Osteoblast (primary cell): Measurements from ENCODE around the gene TPPP2. TPM values are rescaled to one million over a fixed set of nuclear protein-coding genes. Genes with fewer than 3 reads are reported as not detected.

ENCODE experiments used
- DNase-seq: peaks from one replicate; pipeline ENCODE4 v3.0.0; 2011; ENCODE audit warnings: low spot score, mixed read lengths; ENCODE audit not compliant: insufficient read length; ENCODE audit errors: missing footprints
- H2AFZ ChIP-seq: 2 replicates; pipeline ENCODE4 v1.6.0; 2011; ENCODE audit warnings: mild to moderate bottlenecking, low read length
- H3K27ac ChIP-seq: 2 replicates; pipeline ENCODE4 v1.5.1; 2011; ENCODE audit warnings: mild to moderate bottlenecking, low read depth, low read length, moderate library complexity
- H3K27me3 ChIP-seq: 2 replicates; pipeline ENCODE4 v1.6.0; 2012; ENCODE audit warnings: mild to moderate bottlenecking, control low read depth, inconsistent platforms, low read length, moderate library complexity; ENCODE audit not compliant: insufficient read depth
- H3K36me3 ChIP-seq: 2 replicates; pipeline ENCODE4 v1.5.1; 2011; ENCODE audit warnings: mild to moderate bottlenecking, low read length, control low read depth, moderate library complexity; ENCODE audit not compliant: insufficient read depth
- H3K4me1 ChIP-seq: 2 replicates; pipeline ENCODE4 v1.5.1; 2011; ENCODE audit warnings: mild to moderate bottlenecking, low read length, control low read depth, moderate library complexity; ENCODE audit not compliant: insufficient read depth
- H3K4me2 ChIP-seq: 2 replicates; pipeline ENCODE4 v1.6.0; 2011; ENCODE audit warnings: mild to moderate bottlenecking, low read length; ENCODE audit not compliant: insufficient read depth
- H3K4me3 ChIP-seq: fragments of 200-600 bp; sonication (generic); 3 replicates; pipeline ENCODE4 v1.5.1; 2012; ENCODE audit warnings: mild to moderate bottlenecking, low read length, inconsistent platforms; ENCODE audit not compliant: insufficient read depth
- H3K79me2 ChIP-seq: 2 replicates; pipeline ENCODE4 v1.6.0; 2012; ENCODE audit warnings: mild to moderate bottlenecking, low read length, control low read depth, inconsistent platforms; ENCODE audit not compliant: insufficient read depth
- H3K9me3 ChIP-seq: 2 replicates; pipeline ENCODE4 v1.5.1; 2011; ENCODE audit warnings: low read depth, low read length, control low read depth
- H4K20me1 ChIP-seq: 2 replicates; pipeline ENCODE4 v1.6.0; 2012; ENCODE audit warnings: mild to moderate bottlenecking, low read length, control low read depth; ENCODE audit not compliant: insufficient read depth
- total RNA-seq: library from RNA; depleted of rRNA; stranded (reverse); fragments of >200 nt; gene quantifications from 2 replicates; pipeline ENCODE4 v1.2.3, GENCODE V29; 2012
- TF ChIP-seq, protein P1 (sequence below): IDR thresholded peaks from 2 replicates; pipeline ENCODE4 v1.5.1; 2011; ENCODE audit warnings: mild to moderate bottlenecking, low read depth, low read length, moderate library complexity; ENCODE audit errors: extremely low read depth

Gene TPPP2
- total RNA-seq, 1 donor: not detected

DNA sequence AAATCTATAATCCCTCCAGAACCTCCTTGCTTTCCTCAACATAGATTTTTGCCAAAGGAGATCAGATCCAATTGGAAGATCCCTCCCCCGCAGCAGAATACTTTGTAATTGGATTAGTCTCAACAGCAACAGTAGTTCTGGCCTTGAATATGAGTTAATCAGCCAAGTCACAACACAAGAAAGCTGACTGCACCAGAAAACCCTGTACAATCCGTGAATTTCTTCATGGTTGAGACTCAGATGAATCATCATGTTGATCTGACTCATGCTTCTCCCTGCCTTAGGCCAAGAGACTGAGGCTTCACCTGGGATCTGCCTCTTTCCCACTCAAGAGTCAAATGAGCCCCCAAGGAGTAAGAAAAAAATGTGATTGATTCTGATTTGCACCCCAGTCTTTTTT lies 43.2 kb upstream of the TPPP2 start:
- Histone ChIP-seq H3K4me2 (peak overlapping the region; percentile 47), H3K4me3 (no peak overlapping the region), H3K27ac (peak overlapping the region; percentile 40)

DNA sequence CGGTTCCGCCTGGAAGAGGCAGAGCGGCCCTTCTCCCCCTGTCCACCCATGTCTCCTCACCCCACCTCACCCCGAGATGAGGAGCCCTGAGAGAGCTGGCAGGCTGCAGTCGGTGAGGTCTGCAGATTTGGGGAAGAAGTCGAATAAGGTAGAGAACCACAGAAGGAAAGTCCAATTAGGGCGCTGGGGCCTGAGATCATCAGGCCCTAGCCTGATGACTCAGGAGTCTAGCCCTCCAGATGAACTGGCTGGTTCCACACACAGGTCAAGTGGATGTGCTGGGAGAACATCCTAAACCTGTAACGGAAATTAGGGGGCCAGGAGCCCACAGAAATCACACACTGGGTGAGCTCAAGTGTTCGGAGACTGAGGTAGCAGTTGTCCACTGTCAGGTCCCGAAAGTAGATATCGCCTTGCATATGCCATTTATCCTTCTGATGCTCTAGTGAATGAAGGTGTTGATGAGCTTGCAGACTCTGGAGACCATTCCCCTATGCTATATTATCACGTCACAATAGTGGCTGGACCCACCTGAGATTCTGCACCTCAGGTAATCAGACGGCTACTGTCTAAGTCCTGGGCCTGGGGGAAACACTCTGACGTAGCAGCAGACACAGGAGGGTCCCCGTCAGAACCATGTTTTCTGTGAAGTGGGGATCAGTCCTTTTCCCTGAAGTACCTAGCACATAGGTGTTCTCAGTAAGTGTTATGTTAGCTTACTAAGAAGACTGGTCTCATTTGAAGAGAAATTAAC lies 41.1 kb upstream of the TPPP2 start:
- peak overlapping the region; percentile 49 for H3K27ac ChIP-seq
- peaks cover 21% of the 10 kb centered on the region for H3K79me2 ChIP-seq
- H3K36me3 ChIP-seq: peaks cover 20% of the 10 kb centered on the region
- DNase-seq: no peak
- H3K4me3 ChIP-seq: peak overlapping the region; percentile 23
- TF ChIP-seq, protein P1, sequence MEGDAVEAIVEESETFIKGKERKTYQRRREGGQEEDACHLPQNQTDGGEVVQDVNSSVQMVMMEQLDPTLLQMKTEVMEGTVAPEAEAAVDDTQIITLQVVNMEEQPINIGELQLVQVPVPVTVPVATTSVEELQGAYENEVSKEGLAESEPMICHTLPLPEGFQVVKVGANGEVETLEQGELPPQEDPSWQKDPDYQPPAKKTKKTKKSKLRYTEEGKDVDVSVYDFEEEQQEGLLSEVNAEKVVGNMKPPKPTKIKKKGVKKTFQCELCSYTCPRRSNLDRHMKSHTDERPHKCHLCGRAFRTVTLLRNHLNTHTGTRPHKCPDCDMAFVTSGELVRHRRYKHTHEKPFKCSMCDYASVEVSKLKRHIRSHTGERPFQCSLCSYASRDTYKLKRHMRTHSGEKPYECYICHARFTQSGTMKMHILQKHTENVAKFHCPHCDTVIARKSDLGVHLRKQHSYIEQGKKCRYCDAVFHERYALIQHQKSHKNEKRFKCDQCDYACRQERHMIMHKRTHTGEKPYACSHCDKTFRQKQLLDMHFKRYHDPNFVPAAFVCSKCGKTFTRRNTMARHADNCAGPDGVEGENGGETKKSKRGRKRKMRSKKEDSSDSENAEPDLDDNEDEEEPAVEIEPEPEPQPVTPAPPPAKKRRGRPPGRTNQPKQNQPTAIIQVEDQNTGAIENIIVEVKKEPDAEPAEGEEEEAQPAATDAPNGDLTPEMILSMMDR: no peak
- H3K9me3 ChIP-seq: no peaks in the 10 kb centered on the region
- peaks cover 8% of the 10 kb centered on the region for H4K20me1 ChIP-seq
- H3K4me2 ChIP-seq: peak overlapping the region; percentile 96
- no peaks in the 10 kb centered on the region for H3K27me3 ChIP-seq
- H3K4me1 ChIP-seq: peaks cover 30% of the 10 kb centered on the region
- H2AFZ ChIP-seq: peak overlapping the region; percentile 10

More for the DNA sequence above, 43.2 kb upstream of the TPPP2 start:
- Histone ChIP-seq H3K79me2 (peaks cover 16% of the 10 kb centered on the region), H3K36me3 (peaks cover under 1% of the 10 kb centered on the region), H3K27me3 (no peaks in the 10 kb centered on the region), H3K9me3 (no peaks in the 10 kb centered on the region), H2AFZ (peak overlapping the region; percentile 21), H4K20me1 (peaks cover 2% of the 10 kb centered on the region), H3K4me1 (peaks cover 30% of the 10 kb centered on the region)
- TF ChIP-seq, protein P1: no peak
- peak; percentile 93 for DNase-seq

GRCh38 chr14:20989471-20989786 lies 40.6 kb upstream of the TPPP2 start:
- no peak for DNase-seq
- Histone ChIP-seq H3K27ac (peak overlapping the region; percentile 49), H3K4me2 (peak overlapping the region; percentile 96), H3K9me3 (no peaks in the 10 kb centered on the region), H3K4me3 (peak overlapping the region; percentile 87), H4K20me1 (peaks cover 8% of the 10 kb centered on the region), H2AFZ (peak overlapping the region; percentile 10), H3K27me3 (no peaks in the 10 kb centered on the region), H3K79me2 (peaks cover 21% of the 10 kb centered on the region), H3K36me3 (peaks cover 26% of the 10 kb centered on the region), H3K4me1 (peaks cover 30% of the 10 kb centered on the region)
- TF ChIP-seq, protein P1: no peak

- TF ChIP-seq, protein P1: peak; percentile 50
- peak; percentile 93 for DNase-seq
- peak within 1 kb of the TSS; percentile 99 for H2AFZ ChIP-seq
- H3K4me1 ChIP-seq: peaks cover 30% of the 10 kb centered on the region
- peak within 1 kb of the TSS; percentile 96 for H3K4me2 ChIP-seq
- H3K27ac ChIP-seq: peak within 1 kb of the TSS; percentile 54
- peaks cover 31% of the 10 kb centered on the region for H3K36me3 ChIP-seq
- H3K27me3 ChIP-seq: no peaks in the 10 kb centered on the region
- peaks cover 8% of the 10 kb centered on the region for H4K20me1 ChIP-seq
- no peaks in the 10 kb centered on the region for H3K9me3 ChIP-seq
- peak within 1 kb of the TSS; percentile 87 for H3K4me3 ChIP-seq
- peaks cover 21% of the 10 kb centered on the region for H3K79me2 ChIP-seq
Measured at GRCh38 chr14:20989787-20990600, 40.0 kb upstream of the TPPP2 start, which contains the start of gene METTL17. Gene METTL17 (plus strand): TSS chr14:20989980. CDS start chr14:20990003, 23 bp downstream.
